Activated CD4-positive, CD25-positive, alpha-beta regulatory T cell treated with anti-CD3 and anti-CD28 coated beads, Interleukin-2, amount 50 U/mL, for 24 hours (primary cell): ENCODE results near the gene OSM.

Experiments used
- ATAC-seq, 2 donors: fragments of 150-1000 bp; cut with Tn5 transposase; one replicate each; pipeline ENCODE4 v1.10.0; 2021; ENCODE audit warnings: mild to moderate bottlenecking in 1 of 2, moderate library complexity in 1 of 2

OSM gene

DNA sequence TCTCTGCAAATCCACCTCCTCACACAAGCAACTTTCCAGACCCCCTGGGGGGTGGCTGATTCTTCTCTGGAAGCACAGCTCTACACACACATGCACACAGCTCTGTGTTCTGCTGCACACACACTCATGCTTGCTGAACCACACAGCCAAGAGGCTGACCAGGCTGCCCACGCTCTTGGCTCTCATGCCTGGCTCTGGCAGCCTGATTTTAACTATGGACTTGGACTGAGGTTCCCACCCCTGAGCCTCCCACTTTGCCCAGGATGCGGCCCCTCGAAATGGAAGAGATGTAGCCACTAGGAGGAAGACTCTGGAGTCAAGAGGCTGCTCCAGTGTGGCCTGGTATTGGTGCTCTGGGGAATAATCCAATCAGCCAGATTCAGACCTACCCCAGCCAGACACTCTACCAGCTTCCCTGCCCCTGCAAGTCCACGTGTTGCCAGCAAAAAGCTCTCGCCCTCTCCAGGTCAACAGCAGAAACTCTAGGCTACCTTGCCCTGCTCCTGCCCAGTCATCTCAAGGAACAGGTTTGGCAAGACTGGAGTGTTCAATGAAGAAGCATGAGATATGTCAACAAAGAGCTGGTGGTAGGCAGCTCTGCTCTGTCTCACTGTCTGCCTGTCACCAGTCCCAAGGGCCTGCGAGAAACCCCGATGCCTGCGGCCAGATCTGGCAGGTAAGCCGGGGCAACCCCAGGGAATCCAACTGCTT is 31.5 kb upstream of the OSM start:
- ATAC-seq: no peak

DNA sequence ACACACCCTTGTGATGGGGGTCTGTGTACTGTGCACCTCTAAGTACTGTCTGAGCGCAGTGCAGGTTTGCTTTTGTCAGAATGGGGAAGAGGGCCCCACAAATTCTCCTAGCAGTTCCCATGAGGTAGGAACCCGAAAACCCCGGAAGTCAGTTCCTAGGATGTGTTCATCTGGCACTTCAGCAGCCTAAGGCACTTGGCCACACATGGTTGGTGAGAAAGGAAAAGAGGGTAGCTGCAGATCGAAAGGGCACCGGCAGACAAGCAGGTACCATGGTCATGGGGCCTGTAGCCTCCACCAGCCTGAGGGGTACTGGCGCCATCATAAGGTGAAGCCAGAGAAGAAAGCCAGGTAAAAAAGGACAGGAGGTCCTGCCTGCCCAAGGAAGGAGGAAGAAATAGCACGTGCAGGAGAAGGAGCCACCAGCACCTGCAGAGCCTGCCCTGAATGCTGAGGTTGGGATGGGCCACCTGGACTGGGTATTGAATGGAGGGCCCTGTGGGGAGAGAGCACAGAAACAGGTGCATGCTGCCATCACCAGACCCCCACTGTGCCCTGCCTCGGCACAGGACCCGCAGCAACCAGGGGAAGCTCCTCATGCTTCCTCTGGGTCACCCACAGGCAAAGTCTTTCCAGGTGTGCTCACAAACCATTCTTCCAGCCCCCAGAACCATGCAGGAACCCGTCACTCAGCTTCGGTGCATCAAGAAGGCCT is 30.8 kb upstream of the OSM start:
- no peak for ATAC-seq

DNA sequence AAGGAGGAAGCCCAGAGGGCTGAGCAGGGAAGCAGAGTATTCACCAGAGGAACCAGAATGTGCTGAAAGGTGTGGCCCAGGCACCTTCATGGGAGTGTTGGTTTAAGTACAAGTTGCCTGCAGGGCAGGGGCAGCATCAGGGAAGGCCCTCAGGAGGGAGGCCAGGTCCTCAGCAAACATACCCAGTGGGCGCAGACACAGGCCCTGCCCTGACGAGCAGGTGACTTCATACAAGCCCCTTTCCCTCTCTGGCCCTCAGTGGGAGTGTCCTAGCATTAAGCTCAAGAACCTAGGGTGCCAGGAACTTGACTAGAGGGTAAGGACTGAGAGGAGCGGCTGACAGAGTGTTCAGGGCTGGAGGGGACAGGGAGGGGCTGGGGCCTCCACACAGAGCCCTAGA is 30.2 kb upstream of the OSM start:
- no peak for ATAC-seq

DNA sequence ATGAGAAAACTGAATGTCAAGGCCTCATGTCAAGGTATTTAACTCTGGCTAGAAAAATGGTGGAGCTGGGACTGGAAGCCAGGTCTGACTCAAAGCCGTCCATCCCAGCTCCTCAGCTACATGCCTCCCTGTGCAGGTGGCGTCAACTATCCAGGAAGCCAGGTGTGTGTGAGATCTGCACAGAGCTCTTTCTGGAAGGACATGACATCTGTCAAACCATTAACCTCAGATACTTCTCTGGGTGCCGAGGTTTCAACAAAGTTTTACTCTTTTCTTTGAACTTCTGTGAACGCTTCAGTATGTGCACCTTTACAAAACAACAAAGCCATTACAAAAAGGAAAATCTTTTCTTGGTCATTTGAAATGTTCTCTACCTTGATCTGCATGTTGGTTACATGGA is 29.7 kb upstream of the OSM start:
- ATAC-seq: no peak

DNA sequence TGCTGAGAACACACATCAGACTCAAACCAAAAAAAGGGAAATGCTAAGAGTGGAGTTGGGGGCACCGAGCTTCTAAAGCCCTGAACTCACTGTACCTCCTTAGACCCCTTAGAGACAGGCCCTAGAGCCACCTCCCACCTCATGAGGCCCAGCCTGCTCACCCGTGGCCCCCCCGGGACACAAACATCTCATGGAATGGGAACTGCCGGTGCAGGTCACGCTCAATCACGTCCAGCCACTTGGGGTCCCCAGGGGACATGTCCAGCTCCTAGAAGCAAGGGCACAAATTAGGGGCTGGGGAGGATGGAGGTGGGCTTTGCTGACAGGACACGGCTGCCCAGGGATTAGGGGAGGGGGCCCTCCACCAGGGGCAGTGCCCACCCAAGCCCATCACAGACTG is 28.9 kb upstream of the OSM start:
- no peak for ATAC-seq

DNA sequence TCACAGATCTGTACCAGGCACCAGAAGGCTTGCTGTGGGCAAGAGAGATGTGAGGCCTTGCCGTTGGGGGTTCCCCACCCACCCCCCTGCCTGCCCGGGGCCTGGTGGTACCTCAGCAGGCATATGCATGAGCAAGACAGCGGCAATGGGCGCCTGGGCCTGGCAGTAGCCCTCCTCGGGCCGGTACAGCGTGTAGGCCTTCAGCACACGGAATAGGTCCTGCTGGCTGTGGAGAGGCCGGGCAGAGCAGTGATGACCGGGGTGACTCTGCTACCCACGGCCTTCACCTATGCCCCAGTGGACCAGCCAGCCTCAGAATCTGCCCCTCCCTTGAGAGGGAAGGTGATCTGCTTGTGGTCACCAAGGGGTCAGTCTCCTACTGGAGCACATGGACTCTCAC is 28.2 kb upstream of the OSM start:
- ATAC-seq: no peak

DNA sequence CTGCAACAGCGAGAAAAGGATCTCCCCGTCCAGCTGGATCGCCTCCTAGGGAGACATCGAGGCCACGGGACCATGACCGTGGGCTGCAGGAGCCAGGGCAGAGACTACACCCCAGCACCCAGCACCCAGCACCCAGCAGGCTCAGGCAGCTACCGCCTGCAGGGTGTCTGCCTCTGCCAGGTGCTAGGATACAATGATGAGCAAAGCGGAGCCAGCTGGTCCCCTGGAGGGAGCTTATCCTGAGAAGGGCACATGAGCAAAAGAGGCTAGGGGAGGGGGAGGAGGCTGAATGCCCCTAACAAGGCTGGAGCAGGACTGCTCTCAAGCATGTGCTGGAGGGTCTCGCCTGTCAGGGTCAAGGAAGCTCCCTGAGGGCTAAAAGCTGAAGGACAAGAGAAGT is 27.4 kb upstream of the OSM start:
- ATAC-seq: no peak

DNA sequence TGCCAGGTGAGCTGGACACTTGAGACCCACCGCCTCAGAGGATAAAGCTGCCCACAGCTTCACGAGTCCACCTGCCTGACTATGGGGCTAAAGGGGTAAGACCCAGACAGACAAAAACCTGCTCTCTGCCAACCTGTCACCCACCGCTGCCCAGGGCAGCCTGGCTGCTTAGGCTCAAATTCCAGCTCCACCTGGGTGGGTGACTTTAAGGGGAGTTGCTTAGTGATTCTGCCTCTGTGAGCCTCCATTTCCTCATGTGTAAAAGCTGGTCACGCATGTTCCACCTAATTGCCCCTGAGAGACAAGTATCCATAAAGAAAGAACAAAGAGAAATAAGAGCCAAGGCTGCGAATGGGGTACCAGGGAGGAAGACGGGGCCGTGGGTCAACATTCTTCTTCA is 26.4 kb upstream of the OSM start:
- no peak for ATAC-seq

DNA sequence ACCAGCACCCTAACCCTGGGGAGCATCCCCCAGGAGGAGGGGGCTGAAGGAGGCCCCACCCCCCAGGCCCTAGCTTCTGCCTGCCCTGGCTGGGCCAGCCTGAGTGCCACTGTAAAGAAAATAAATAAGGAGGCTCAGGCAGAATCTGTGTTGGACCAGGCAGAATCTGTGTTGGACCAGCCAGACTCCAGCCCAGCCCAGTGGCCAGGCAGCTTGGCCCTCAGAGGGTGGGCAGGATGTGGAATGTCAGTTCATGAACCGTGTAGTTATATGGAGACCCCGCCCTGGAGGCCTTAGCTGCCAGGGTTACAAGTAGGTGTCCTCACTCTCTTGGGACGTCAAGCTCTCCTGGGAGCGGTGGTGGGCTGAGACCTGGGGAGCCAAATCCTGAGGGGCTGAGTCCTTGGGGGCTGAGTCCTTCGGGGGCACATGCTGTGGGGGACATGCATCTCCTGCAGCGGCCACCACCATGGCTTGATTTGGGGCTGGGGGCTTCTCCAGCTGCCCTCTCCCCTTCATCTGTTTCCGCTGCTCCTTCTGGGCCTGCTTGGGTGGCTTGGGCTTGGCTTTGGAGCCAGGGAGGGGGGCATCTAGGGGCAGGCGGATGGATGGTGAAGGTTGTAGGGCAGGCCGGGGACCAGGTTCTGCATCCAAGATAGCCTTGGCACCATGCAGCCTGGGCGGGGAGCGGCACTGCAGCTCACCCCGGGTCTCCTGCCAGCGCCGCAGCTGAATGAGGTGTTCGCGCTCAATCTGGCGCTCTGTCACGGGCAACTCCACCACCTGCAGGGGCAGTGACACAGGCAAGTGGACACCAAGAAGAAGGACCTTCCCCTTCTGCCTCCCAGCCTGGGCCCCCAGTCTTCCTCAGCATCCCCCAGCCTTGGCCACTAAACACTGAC is 25.7 kb upstream of the OSM start:
- no peak for ATAC-seq

DNA sequence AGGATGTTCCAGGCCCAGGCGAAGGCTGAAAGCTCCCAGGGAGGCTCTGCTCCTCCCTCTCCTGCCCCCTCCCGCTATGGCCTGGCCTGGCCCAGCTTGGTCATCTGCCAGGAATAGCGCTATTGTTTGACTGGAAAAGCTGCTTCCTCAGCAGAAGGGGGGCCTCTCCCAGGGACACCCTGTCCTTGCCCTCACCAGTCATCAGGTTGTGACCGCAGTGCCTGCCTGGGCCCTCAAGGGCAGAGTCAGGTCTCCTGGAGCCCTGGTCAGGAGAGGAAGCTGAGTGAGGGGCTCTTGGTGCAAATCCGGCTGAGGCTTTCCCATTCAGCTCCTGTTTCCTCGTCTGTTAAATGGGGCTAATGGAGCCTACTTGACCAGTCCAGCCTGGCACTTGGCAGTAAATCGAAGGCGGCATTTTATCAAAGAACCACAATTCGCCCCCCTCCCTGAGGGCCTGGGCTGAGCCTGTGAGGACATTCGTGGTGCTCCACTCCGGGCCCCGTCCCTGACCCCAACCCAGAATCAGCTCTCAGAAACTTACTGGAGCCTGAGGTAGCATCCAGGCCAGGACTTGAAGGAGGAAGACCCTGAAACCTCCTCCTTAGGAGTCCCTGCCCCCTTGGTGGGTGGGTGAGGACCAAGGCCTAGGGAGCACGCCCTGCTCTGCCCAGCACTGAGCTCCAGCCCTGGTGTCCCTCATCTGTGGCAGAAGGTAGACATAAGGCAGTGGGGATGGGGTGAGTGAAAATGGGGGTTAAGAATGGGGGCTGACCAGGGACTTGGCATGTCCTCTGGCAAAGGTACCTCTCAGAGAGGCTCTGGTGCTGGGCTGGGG is 24.6 kb upstream of the OSM start:
- ATAC-seq: no peak

DNA sequence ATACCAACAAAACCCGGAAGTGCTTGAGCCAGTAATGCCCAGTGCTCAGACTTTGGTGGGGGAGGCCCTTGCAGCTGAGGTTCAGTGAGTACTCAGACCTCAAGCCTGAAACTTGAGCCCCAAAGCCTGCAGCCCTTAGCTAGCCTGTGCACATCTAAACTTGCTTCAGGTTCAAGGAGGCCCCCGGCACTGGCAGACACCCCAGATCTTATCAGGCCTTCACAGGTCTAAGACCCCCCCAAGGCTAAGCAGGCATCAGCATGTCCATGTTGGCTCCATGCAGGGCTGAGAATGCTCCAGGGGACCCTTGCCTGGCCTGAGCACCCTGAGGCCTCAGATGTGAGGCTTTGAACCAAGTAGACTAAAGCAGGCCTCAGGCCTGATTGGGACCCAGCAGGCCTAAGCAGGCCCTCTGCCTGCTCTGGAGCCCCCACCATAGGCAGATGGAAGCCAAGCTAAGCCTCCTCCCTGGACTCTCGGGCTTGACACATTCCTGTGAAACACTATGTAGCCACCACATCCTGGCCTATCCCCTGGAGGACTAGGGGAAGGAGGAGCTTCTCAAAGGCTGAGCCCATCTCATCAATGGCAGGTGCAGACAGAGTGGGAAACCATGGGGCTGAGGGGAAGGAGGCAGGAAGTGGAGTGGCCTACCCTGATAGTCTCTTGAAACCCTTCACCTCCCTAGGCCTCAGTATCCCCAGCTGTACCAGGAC is 23.8 kb upstream of the OSM start:
- no peak for ATAC-seq

DNA sequence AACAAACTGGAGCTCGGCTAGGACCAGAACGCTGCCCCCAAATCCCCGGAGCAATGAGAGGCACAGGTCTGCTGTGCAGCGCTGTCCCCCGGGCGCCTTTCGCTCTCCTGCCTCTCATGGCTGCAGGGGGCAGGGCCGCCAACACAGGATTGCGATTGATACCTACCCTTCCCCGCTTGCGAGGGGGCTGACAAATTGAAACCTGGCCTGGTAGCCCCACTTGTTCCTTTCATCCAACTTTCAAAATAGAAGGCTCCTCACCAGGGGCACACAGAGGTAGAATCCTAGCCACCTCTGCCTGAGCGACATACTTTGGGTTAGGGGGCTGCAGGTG is 23.3 kb upstream of the OSM start:
- ATAC-seq: peak; percentile 10 to 21

DNA sequence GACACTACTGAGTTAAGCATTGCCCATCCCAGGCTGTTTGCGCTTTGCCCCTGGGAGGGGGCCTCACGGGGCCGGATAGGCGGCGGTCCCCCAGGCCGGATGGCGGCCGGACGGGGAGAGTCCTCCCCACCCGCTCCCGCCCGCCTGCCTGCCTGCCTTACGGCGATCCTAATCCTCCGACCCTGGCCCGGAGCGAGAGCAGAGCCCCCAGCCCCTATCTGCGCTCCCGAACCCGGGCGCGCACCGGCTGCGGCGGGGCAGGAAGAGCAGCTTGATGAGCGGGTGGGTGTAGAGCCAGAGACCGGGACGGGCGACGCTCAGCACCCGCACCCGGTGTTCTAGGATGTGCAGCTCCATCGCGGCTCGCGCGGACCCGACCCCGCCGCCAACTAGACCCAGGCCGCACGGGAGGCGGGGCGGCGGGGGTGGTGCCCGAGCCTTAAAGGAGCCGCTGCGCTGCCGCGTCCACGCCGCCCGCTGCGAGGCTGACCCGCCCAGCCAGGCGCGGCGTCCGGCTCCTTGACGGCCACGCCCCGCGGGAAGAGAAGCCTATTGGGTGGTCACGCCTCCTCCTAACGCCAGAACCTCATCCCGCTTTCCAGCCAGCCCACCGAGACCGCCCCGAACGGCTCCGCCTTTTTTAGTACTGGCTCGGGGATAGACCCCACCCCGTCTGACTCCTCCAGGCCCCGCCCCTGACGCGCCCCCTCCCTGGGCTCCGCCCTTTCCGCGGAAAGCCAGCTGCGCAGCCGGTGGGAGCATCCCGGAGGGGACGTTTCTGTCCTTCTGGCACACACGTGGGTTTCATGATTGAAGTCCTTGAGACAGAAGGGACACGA is 22.7 kb upstream of the OSM start, which contains the start of gene CASTOR1:
CASTOR1 (minus strand) TSS at position 365 of the 839 bp plus-strand sequence; CDS start at position 357, 8 bp downstream.
- ATAC-seq: peak; percentile 84 to 85

DNA sequence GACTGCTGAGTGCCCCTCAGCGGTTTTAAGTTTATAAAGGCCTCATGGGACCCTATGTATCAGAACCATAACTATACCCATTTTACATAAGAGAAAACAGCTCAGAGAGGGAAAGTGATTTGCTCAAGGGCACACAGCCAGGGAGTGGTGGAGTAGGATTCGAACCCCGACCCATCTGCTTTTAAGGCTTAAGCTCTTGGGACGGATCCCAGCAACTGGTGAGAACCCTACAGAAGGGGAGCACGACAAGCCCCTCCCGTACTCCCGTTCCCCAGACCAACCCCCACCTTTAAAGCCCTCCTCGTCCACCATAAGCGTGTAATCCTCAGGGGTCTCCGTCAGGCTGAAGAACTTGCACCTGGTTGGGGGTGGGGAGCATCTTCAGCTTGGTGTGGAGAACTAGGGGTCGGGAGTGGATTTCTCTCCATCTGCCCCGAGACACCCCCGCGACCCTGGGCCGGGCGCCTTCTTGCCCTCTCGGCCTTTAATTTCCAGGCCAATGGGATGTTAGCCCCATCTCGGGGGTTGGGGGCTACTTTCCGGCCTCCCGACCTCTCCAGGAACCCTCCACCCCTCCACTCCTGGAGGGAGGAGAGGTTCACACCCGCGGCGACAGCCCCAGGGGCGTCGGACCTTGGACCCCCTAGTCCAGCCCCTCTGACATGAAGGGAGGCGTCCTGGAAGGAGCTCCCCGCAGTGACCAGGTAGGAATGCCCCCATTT is 21.9 kb upstream of the OSM start:
- ATAC-seq: no peak

DNA sequence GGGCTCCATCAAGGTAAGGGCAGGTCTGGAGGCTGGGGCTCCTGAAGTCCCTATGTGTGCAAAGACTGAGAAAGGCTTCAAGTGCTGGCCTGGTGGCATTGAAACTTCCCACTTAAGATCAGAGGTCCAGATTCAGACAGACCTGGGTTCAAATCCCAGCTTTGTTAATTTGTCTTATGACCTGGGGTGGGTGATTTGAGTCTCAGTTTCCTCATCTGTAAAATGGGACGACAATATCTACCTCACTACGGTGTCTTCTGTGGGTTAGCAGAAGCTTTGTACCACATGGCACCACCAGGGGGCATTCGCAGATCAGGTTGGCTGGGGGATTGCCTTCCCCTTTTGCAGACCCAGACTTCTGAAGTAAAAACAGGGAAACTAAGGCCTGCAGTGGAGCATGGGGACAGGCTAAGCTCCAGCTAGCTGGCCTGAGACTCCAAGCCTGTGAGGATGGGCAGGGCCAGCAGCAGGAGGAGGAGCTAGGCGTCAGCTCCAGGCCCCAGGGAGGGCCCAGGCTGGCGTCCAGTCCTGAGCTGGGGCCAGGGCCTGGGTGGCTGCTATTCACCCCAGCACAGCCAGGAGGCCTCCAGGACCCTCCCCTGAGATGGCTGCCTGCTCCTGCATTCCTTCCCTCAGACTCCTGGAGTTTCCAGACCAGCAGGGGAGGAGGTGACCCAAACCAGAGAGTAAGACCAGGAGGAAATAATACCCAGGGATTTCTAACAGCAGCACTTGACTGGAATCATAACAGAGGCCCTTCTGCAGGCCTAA is 21.2 kb upstream of the OSM start:
- peak; percentile 35 to 40 for ATAC-seq

DNA sequence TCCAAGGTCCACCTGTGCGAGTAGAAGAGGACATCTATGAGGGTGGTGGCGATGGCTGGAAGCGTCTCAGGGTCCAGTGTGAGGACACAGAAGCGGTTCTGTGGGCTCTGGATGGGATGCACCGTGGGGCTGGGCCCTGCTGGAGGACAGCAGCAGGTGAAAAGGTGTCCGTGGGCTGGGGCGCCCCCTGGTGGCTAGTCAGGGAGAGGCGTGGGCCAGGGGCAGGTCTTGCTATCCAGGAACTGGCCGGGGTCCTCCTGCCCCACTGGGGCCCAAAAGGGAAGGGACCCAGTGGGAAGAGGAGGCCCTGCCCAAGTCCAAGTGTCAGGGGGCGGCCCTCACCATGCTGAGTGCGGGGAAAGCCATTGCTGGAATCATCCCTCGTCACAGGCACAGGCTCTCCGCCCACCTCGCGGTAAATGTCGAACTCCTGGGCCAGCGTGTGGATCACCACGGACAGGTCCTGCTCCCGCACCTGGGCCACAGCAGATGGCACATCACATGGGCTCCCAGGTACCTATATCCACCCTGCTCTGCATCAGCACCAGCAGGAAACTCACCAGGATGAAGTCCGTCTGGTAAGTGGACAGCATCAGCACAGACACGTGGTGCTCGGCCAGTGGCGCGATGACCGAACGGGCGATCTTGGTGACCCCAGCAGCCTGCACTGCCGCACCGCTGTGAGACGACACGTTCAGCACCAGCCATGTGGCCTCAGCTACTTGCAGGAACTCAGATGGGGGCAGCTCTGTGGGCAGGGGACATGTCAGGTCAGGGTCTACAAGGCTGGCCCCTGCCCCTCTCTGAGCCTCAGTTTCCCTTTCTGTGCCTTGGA is 20.4 kb upstream of the OSM start:
- ATAC-seq: peak in 1 of 2 donors; percentile 25

DNA sequence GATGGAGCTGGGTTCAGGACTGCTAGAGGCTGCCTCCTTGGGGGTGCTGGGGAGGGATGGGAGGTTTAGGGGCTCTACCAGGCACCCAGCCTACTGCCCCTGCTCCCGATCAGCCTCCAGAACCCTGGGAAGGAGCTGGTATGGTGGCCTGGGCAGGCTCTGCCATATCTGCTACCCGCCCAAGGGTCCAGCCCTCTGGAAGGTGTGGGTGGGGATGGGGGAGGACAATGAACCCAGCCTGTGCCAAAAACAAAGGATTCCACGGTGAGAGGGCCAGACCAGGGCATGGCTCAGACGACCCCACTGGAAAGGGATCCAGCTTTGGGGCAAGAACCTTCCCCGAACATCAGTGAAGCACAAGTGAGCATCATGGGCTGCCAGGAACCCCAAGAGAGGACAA is 19.7 kb upstream of the OSM start:
- ATAC-seq: no peak

DNA sequence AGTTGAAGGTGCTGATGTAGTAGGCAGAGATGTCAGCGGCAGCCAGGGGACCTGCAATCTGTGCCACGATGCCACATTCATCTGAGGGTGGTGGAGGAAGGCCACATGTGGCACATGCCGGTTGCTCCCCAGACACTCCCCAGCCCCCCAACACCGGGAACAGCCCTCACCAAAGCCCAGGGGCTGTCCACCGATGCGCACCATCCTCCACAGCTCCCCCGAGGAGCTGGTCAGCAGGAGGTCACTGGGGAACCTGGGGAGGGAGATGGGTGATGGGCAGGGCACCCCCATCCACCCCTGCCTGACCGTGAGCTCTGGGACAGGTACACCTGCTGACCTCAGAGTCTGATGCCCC is 19.2 kb upstream of the OSM start:
- ATAC-seq: no peak
